Testis (tissue), 2 donors: ENCODE measurements around the gene ARPIN.

Source experiments
- CTCF ChIP-seq, 3 experiments: fragments of 450-650 bp in 2 of 3; fragments of 200-600 bp in 1 of 3; sonication (generic) in 1 of 3; IDR thresholded peaks; one replicate each; pipeline ENCODE4 v1.5.1; 2016 to 2019; ENCODE audit warnings: antibody characterized with exemption in 3 of 3, mild to moderate bottlenecking in 2 of 3, moderate library complexity in 1 of 3
- POLR2A ChIP-seq: fragments of 450-650 bp; IDR thresholded peaks from one replicate; pipeline ENCODE4 v1.6.1; 2017; ENCODE audit warnings: antibody characterized with exemption, mild to moderate bottlenecking, moderate library complexity

GRCh38 chr15:89845305-89845893, 67.4 kb downstream of the ARPIN start:
- no peak for TF ChIP-seq CTCF (IDR thresholded peaks at IDR 0.05)
- TF ChIP-seq POLR2A, result no peak
